GM21360 (cell line): Measurements from ENCODE around the gene GAREM2.

ENCODE experiments used
- ATAC-seq: cut with Tn5 transposase; IDR thresholded peaks from one replicate; pipeline ENCODE4 v1.9.1; 2021; ENCODE audit warnings: mild to moderate bottlenecking, moderate library complexity; ENCODE audit not compliant: unreplicated experiment

The GAREM2 gene

GRCh38 chr2:26224095-26224494, 51.2 kb downstream of the GAREM2 start:
- no peak for ATAC-seq

- ATAC-seq: no peak
Measured at GRCh38 chr2:26229595-26229994, 56.7 kb downstream of the GAREM2 start.

- ATAC-seq: no peak
Measured at GRCh38 chr2:26230806-26231205, 57.9 kb downstream of the GAREM2 start.

GRCh38 chr2:26235089-26235488, 62.2 kb downstream of the GAREM2 start:
- no peak for ATAC-seq

- no peak for ATAC-seq
Measured at GRCh38 chr2:26237868-26238267, 65.0 kb downstream of the GAREM2 start.

GRCh38 chr2:26238311-26238958, 65.5 kb downstream of the GAREM2 start:
- ATAC-seq: no peak
